Measurements from ENCODE around the gene CLSTN1.
"Not testable (repeated sequence)": the region's sequence is repeated elsewhere in the genome, so short reads cannot be mapped to it uniquely, and the experiment has no call there.

Gene CLSTN1

DNA sequence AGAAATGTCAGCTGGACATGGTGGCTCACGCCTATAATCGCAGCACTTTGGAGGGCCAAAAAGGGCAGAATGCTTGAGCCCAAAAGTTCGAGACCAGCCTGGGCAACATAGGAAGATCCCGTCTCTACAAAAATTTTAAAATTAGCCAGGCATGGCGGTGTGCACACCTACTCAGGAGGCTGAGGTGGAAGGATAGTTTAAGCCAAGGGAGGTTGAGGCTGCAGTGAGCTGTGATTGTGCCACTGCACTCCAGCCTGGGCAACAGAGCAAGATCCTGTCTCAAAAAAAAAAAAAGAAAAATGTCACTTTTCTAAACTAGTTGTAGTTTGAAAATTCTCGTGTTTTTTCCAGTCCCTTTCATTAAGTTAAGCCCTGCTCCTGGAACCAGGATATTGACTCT, 9.1 kb downstream of the CLSTN1 start:
- Histone ChIP-seq H3K36me3 (no peaks in the 10 kb centered on the region), H3K9me3 (no peaks in the 10 kb centered on the region), H3K4me3 (ENCODE audit: low read depth in 1 of 2, low read length in 1 of 2) (no peak overlapping the region), H3K4me1 (ENCODE audit: control insufficient read depth in 1 of 2, insufficient read depth in 1 of 2, low read depth in 1 of 2, low read length in 1 of 2) (no peaks in the 10 kb centered on the region), H3K27ac (no peak overlapping the region), H3K27me3 (no peaks in the 10 kb centered on the region)
- TF ChIP-seq, protein P1, sequence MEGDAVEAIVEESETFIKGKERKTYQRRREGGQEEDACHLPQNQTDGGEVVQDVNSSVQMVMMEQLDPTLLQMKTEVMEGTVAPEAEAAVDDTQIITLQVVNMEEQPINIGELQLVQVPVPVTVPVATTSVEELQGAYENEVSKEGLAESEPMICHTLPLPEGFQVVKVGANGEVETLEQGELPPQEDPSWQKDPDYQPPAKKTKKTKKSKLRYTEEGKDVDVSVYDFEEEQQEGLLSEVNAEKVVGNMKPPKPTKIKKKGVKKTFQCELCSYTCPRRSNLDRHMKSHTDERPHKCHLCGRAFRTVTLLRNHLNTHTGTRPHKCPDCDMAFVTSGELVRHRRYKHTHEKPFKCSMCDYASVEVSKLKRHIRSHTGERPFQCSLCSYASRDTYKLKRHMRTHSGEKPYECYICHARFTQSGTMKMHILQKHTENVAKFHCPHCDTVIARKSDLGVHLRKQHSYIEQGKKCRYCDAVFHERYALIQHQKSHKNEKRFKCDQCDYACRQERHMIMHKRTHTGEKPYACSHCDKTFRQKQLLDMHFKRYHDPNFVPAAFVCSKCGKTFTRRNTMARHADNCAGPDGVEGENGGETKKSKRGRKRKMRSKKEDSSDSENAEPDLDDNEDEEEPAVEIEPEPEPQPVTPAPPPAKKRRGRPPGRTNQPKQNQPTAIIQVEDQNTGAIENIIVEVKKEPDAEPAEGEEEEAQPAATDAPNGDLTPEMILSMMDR (IDR thresholded peaks at IDR 0.05): no peak

DNA sequence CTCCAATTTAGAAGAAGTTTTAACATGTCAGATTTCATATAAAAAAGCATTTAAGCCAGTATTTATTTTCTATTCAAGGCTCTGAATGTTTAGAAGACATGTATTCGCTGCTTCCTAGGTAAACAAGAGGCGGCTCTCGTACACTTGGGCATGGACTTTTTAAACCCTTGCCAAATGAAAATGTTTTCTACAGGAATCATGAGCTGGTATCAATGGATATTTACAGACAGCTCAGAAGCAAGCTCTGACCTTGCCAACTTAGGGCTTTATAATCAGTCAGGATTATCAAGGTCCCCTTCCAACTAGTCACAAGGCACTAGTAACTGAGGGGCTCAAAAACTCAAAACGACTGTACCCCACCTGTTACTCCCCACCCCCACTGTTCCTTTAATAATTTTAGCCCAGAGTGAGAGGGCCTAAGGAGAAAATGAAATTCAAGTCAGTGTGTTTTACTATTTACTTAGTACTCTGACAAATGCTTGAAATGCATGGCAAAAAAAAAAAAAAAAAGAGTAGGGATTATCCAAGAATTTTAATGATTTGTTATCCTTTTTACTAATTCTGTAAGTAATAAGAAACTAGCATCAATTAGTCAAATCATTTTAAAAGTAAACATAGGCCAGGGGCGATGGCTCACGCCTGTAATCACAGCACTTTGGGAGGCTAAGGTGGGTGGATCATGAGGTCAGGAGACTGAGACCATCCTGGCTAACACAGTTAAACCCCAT, 12.4 kb downstream of the CLSTN1 start:
- H3K27me3 ChIP-seq: no peaks in the 10 kb centered on the region
- no peak overlapping the region for H3K4me3 ChIP-seq (ENCODE audit: low read depth in 1 of 2, low read length in 1 of 2)
- no peak overlapping the region for H3K27ac ChIP-seq
- no peaks in the 10 kb centered on the region for H3K9me3 ChIP-seq
- TF ChIP-seq, protein P1 (IDR thresholded peaks at IDR 0.05): no peak
- no peaks in the 10 kb centered on the region for H3K36me3 ChIP-seq
- H3K4me1 ChIP-seq (ENCODE audit: control insufficient read depth in 1 of 2, insufficient read depth in 1 of 2, low read depth in 1 of 2, low read length in 1 of 2): no peaks in the 10 kb centered on the region

DNA sequence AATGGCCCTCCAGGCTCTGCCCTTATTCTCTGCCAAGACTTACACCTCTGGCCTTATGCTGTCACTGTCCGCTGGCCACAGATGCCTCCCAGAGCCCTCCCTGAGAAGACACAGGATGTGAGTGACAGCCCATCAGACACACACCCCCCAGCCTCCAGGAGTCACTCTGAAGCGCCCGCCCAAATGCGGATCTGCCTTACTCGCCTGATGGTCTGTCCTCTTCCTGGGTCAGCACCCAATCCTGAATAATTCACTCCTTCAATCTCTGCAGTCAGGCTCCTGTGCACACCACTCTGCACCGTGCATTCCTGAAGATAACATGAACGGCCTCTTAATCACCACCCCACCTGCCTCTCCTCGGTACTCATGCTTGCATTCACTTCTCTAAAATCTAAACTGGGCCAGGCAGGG, 14.7 kb downstream of the CLSTN1 start:
- H3K9me3 ChIP-seq: no peaks in the 10 kb centered on the region
- TF ChIP-seq, protein P1 (IDR thresholded peaks at IDR 0.05): no peak
- no peak overlapping the region for H3K4me3 ChIP-seq (ENCODE audit: low read depth in 1 of 2, low read length in 1 of 2)
- no peaks in the 10 kb centered on the region for H3K4me1 ChIP-seq (ENCODE audit: control insufficient read depth in 1 of 2, insufficient read depth in 1 of 2, low read depth in 1 of 2, low read length in 1 of 2)
- no peak overlapping the region for H3K27ac ChIP-seq
- no peaks in the 10 kb centered on the region for H3K36me3 ChIP-seq
- H3K27me3 ChIP-seq: no peaks in the 10 kb centered on the region

DNA sequence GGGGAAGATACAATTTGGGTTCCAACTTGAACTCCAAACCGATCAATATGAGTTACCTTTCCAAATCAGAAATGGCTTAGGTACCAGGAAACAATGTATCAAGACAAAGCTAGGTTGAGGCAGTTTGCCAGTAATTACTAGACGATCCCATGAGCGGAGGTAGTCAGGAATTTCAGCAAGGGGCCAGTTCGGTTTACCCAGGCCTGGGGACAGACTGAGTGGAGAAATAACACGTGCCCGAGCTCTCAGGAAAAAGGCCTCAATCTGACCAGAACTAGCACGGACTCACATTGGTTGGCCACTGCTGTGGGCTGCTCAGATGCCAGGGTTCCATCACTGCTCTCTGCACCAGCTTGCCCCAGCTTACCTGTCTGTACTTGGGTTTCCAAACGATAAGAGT, 15.3 kb downstream of the CLSTN1 start:
- H3K27me3 ChIP-seq: no peaks in the 10 kb centered on the region
- H3K27ac ChIP-seq: no peak overlapping the region
- no peaks in the 10 kb centered on the region for H3K36me3 ChIP-seq
- H3K9me3 ChIP-seq: no peaks in the 10 kb centered on the region
- no peaks in the 10 kb centered on the region for H3K4me1 ChIP-seq (ENCODE audit: control insufficient read depth in 1 of 2, insufficient read depth in 1 of 2, low read depth in 1 of 2, low read length in 1 of 2)
- TF ChIP-seq, protein P1 (IDR thresholded peaks at IDR 0.05): no peak
- no peak overlapping the region for H3K4me3 ChIP-seq (ENCODE audit: low read depth in 1 of 2, low read length in 1 of 2)

DNA sequence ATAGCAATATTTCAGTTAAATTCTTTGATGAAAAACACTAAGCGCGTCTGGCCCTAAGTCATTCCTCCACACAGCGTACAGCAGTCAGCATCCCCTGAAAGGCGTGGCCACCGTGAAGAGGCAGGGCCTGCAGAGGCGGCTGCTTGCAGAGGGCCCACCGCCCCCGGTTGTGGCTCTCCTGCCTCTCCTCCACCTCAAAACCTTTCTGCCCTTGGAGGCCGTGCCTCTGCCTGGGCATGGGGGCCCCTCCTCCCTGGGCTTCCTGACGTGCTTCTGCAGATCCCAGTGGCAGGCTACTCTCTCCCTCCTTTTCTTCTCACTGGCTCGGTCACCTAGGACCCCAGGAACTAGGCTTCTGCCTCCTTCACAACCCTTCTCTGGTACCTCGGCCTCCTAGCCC, 16.2 kb downstream of the CLSTN1 start:
- H3K4me3 ChIP-seq (ENCODE audit: low read depth in 1 of 2, low read length in 1 of 2): no peak overlapping the region
- H3K27me3 ChIP-seq: no peaks in the 10 kb centered on the region
- no peak overlapping the region for H3K27ac ChIP-seq
- H3K36me3 ChIP-seq: no peaks in the 10 kb centered on the region
- no peaks in the 10 kb centered on the region for H3K4me1 ChIP-seq (ENCODE audit: control insufficient read depth in 1 of 2, insufficient read depth in 1 of 2, low read depth in 1 of 2, low read length in 1 of 2)
- H3K9me3 ChIP-seq: no peaks in the 10 kb centered on the region
- TF ChIP-seq, protein P1 (IDR thresholded peaks at IDR 0.05): no peak

DNA sequence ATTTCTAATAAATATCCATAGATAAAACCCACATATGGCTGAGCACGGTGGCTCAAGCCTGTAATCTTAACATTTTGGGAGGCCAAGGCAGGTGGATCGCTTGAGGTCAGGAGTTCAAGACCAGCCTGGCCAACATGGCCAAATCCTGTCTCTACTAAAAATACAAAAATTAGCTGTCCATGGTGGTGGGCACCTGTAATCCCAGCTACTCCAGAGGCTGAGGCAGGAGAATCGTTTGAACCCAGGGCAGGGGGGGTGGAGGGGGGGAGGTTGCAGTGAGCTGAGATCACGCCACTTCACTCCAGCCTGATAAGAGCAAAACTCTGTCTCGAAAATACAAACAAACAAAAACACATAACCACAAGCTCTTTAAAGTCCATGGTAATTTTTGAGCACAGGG, 17.8 kb downstream of the CLSTN1 start:
- H3K27me3 ChIP-seq; H3K27ac ChIP-seq; H3K4me3 ChIP-seq (ENCODE audit: low read depth in 1 of 2, low read length in 1 of 2): not testable (repeated sequence)

More for the DNA sequence above, 17.8 kb downstream of the CLSTN1 start:
- not testable (repeated sequence) for H3K4me1 ChIP-seq (ENCODE audit: control insufficient read depth in 1 of 2, insufficient read depth in 1 of 2, low read depth in 1 of 2, low read length in 1 of 2); H3K36me3 ChIP-seq; H3K9me3 ChIP-seq
